B cell (primary cell): ENCODE measurements around the gene PRODH. TPM values are rescaled to one million over a fixed set of nuclear protein-coding genes. Genes with fewer than 3 reads are reported as not detected.

Experiments used
- ATAC-seq: fragments of 200-7000 bp; cut with Tn5 transposase; one replicate; pipeline ENCODE4 v1.10.0; 2021; ENCODE audit warnings: low read depth, mild to moderate bottlenecking, moderate number of reproducible peaks, moderate library complexity
- CTCF ChIA-PET: fragments of 350-600 bp; sonication (Branson Sonifier 250); formaldehyde crosslinking; loops from one replicate; lab custom pipeline; 2021; ENCODE audit warnings: antibody characterized with exemption, inconsistent platforms; lab: Charles Lee
- POLR2A ChIA-PET: fragments of 350-600 bp; sonication (Branson Sonifier 250); formaldehyde crosslinking; loops from one replicate; lab custom pipeline; 2021; ENCODE audit warnings: antibody characterized with exemption; lab: Charles Lee
- DNase-seq: peaks from one replicate; pipeline ENCODE4 v3.0.0; 2013
- H2AFZ ChIP-seq: 2 replicates; pipeline ENCODE4 v1.6.1; 2012; ENCODE audit warnings: mild to moderate bottlenecking, low read depth, low read length; ENCODE audit not compliant: insufficient read depth, poor library complexity, severe bottlenecking
- H3K27ac ChIP-seq, 2 donors: 1 replicate in 1 of 2; 2 replicates in 1 of 2; pipeline ENCODE4 v1.5.1; 2012 to 2013; ENCODE audit warnings: low read length in 2 of 2, mild to moderate bottlenecking in 2 of 2, moderate library complexity in 1 of 2
- H3K27me3 ChIP-seq, 4 experiments: fragments of 200-600 bp in 1 of 4; sonication (generic) in 1 of 4; replicated peaks in 1 of 4; 1 replicate in 2 of 4; 2 replicates in 2 of 4; pipeline versions ENCODE4 v1.6.1 to v1.7.0; 2013 to 2016; ENCODE audit warnings: low read length in 3 of 4, mild to moderate bottlenecking in 2 of 4, mixed read lengths in 1 of 4, moderate library complexity in 1 of 4; ENCODE audit not compliant: insufficient read depth in 4 of 4, control insufficient read depth in 3 of 4; ENCODE audit errors: control extremely low read depth in 1 of 4
- H3K36me3 ChIP-seq, 2 experiments: replicated peaks in 1 of 2; 1 replicate in 1 of 2; 2 replicates in 1 of 2; pipeline versions ENCODE4 v1.6.1 to v1.7.1; 2013; ENCODE audit warnings: low read length in 1 of 2; ENCODE audit not compliant: insufficient read depth in 2 of 2, control insufficient read depth in 1 of 2; ENCODE audit errors: control extremely low read depth in 1 of 2, extremely low read depth in 1 of 2
- H3K4me1 ChIP-seq, 2 donors: fragments of 200-600 bp in 1 of 2; sonication (generic) in 1 of 2; 1 replicate in 1 of 2; 2 replicates in 1 of 2; pipeline versions ENCODE4 v1.5.1 to v1.6.1; 2013 to 2017; ENCODE audit warnings: low read length in 2 of 2; ENCODE audit not compliant: control insufficient read depth in 2 of 2, insufficient read depth in 2 of 2
- H3K4me2 ChIP-seq: replicated peaks from 2 replicates; pipeline ENCODE3; 2012; ENCODE audit warnings: mild to moderate bottlenecking, low read depth, low read length; ENCODE audit not compliant: poor library complexity, severe bottlenecking
- H3K4me3 ChIP-seq, 5 experiments: fragments of 200-600 bp in 1 of 5; sonication (generic) in 1 of 5; 1 replicate in 3 of 5; 2 replicates in 2 of 5; pipeline versions ENCODE4 v1.5.1 to v1.7.0; 2011 to 2016; ENCODE audit warnings: low read length in 4 of 5, mild to moderate bottlenecking in 4 of 5, low read depth in 2 of 5, control low read depth in 1 of 5, moderate library complexity in 1 of 5; ENCODE audit not compliant: insufficient read depth in 1 of 5; ENCODE audit errors: control extremely low read depth in 1 of 5, extremely low read depth in 1 of 5
- H3K79me2 ChIP-seq: fragments of 200-600 bp; sonication (generic); one replicate; pipeline ENCODE4 v1.6.0; 2016; ENCODE audit warnings: low read length; ENCODE audit not compliant: control insufficient read depth, insufficient read depth
- H3K9ac ChIP-seq: fragments of 200-600 bp; sonication (generic); 2 replicates; pipeline ENCODE4 v1.6.1; 2017; ENCODE audit warnings: mild to moderate bottlenecking, low read length, moderate library complexity
- H3K9me3 ChIP-seq, 3 donors: one replicate each; pipeline versions ENCODE4 v1.6.1 to v1.7.1; 2013; ENCODE audit warnings: low read length in 2 of 3; ENCODE audit not compliant: control insufficient read depth in 2 of 3, insufficient read depth in 1 of 3; ENCODE audit errors: control extremely low read depth in 1 of 3
- H4K20me1 ChIP-seq: 2 replicates; pipeline ENCODE4 v1.6.0; 2012; ENCODE audit warnings: mild to moderate bottlenecking, low read length; ENCODE audit not compliant: insufficient read depth, control insufficient read depth, poor library complexity, severe bottlenecking
- H3K27ac Mint-ChIP-seq: one replicate; pipeline ENCODE4 v1.8.0; 2021; ENCODE audit warnings: mixed read lengths
- H3K27me3 Mint-ChIP-seq: one replicate; pipeline ENCODE4 v1.8.0; 2021; ENCODE audit warnings: mixed read lengths
- H3K4me1 Mint-ChIP-seq: one replicate; pipeline ENCODE4 v1.8.0; 2021; ENCODE audit warnings: mixed read lengths
- H3K4me3 Mint-ChIP-seq: one replicate; pipeline ENCODE4 v1.8.0; 2021; ENCODE audit warnings: mixed read lengths
- H3K9me3 Mint-ChIP-seq: one replicate; pipeline ENCODE4 v1.8.0; 2022; ENCODE audit warnings: mixed read lengths; ENCODE audit not compliant: insufficient read depth
- CTCF ChIP-seq: fragments of 200-600 bp; IDR thresholded peaks from one replicate; pipeline ENCODE4 v1.8.0; 2022; ENCODE audit warnings: antibody characterized with exemption, mild to moderate bottlenecking
- EZH2 ChIP-seq: IDR thresholded peaks from 2 replicates; pipeline ENCODE4 v1.6.1; 2012; ENCODE audit warnings: borderline replicate concordance, low read depth, mild to moderate bottlenecking, moderate library complexity, low read length; ENCODE audit not compliant: insufficient read depth, poor library complexity, severe bottlenecking
- WGBS: methylation state at CpG from one replicate; pipeline ENCODE4 v1.1.5; 2013; ENCODE audit warnings: missing lambda C conversion rate; ENCODE audit not compliant: insufficient coverage; 5-methylcytosine and 5-hydroxymethylcytosine counted together
- intact Hi-C: fragments of 100-400 bp; cut with micrococcal nuclease; formaldehyde crosslinking; loops from one replicate; pipeline ENCODE4 v1.10.0; 2022
- polyA plus RNA-seq: library from polyadenylated mRNA; depleted of rRNA; stranded (reverse); fragments of >200 nt; gene quantifications from 2 replicates; pipeline ENCODE4 v1.2.3, GENCODE V29; 2012
- total RNA-seq, 2 donors: library from RNA; stranded (reverse); fragments of 120-200 nt in 1 of 2; gene quantifications; 1 replicate in 1 of 2; 2 replicates in 1 of 2; pipeline versions ENCODE4 v1.2.3 to v1.2.4, GENCODE V29; 2013 to 2022

Gene PRODH
- total and polyA plus RNA-seq, 2 donors (not counting 1 experiment from before 2014, with no cell fraction given) = not detected

DNA sequence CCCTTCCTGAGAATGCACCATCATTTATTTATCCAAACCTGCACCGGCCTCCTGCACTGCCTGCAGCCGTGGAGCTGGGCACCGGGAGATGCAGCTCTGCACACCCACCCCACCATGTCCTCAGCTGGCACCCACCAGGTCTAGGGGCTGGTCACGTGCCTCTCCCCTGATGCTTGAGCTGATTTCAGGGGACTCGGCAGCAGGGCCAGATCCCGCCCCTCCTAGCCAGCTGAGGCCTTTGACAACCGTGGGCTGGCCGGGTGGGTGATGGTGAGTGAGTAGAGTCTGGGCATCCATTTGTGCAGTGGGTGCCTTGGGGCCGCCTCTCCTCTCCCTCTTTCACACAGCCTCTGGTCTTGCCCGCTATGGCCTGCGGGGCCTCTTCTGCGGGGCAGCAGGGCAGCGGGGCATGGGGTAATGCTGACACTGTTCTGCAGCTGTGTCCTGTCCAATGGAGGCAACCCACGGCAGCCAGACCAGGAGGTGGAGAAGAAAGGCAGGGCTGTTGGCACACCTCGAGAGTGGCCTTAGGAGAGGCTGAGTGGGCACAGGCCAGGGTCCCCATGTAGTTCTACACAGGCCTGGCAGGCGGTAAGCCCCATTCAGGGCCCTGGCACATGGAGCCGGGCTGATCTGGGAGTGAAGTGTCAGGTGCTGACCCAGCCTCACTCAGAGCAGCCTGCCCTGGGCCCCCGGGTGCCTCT, 38.5 kb upstream of the PRODH start:
- no peak for DNase-seq
- Histone ChIP-seq H3K27me3 (peaks cover 0 to 13% (median 3%) of the 10 kb centered on the region in 4 experiments), H3K4me1 (peaks cover 0 to 5% of the 10 kb centered on the region in 2 donors), H3K4me2 (no peak overlapping the region), H3K4me3 (no peak overlapping the region), H3K36me3 (no peaks in the 10 kb centered on the region), H4K20me1 (no peaks in the 10 kb centered on the region), H3K9me3 (peaks cover 0 to 4% (median 0%) of the 10 kb centered on the region in 3 donors), H2AFZ (no peak overlapping the region), H3K27ac (no peak overlapping the region), H3K9ac (no peak overlapping the region), H3K79me2 (no peaks in the 10 kb centered on the region)
- no peak for TF ChIP-seq EZH2
- TF ChIP-seq CTCF = no peak
- intact Hi-C loops = no loop called here
- 95% methylated on average over 12 of the region's 18 CpGs for WGBS
- no peak for ATAC-seq
- no peaks in the 10 kb centered on the region for H3K9me3 Mint-ChIP-seq
- peaks cover 3% of the 10 kb centered on the region for H3K4me1 Mint-ChIP-seq
- ChIA-PET POLR2A (no interaction called here), CTCF (no interaction called here)
- peaks cover 12% of the 10 kb centered on the region for H3K27me3 Mint-ChIP-seq
- H3K27ac Mint-ChIP-seq = no peak overlapping the region
- no peak overlapping the region for H3K4me3 Mint-ChIP-seq

GRCh38 chr22:18973264-18974031, 37.4 kb upstream of the PRODH start:
- H3K4me3 Mint-ChIP-seq = no peak overlapping the region
- DNase-seq (no peak), ATAC-seq (no peak)
- TF ChIP-seq CTCF = no peak
- TF ChIP-seq EZH2 = no peak
- H3K9me3 ChIP-seq = peaks cover 0 to 3% (median 0%) of the 10 kb centered on the region in 3 donors
- H3K4me1 ChIP-seq = peaks cover 0 to 5% of the 10 kb centered on the region in 2 donors
- H3K4me3 ChIP-seq = no peak overlapping the region
- intact Hi-C loops = no loop called here
- H3K27ac Mint-ChIP-seq = no peak overlapping the region
- ChIA-PET CTCF (no interaction called here), POLR2A (no interaction called here)
- H2AFZ ChIP-seq = no peak overlapping the region
- H3K27me3 Mint-ChIP-seq = peaks cover 19% of the 10 kb centered on the region
- H3K27ac ChIP-seq = no peak overlapping the region
- H3K36me3 ChIP-seq = no peaks in the 10 kb centered on the region
- H3K9me3 Mint-ChIP-seq = no peaks in the 10 kb centered on the region
- no peaks in the 10 kb centered on the region for H3K79me2 ChIP-seq
- peaks cover 0 to 13% (median 3%) of the 10 kb centered on the region in 4 experiments for H3K27me3 ChIP-seq
- no peak overlapping the region for H3K9ac ChIP-seq
- 86% methylated on average over 13 of the region's 18 CpGs for WGBS
- H3K4me1 Mint-ChIP-seq = peaks cover 6% of the 10 kb centered on the region
- H4K20me1 ChIP-seq = no peaks in the 10 kb centered on the region
- H3K4me2 ChIP-seq = no peak overlapping the region
